Ovary (tissue), 9 donors: Measurements from ENCODE around the gene MYO15B. TPM values are rescaled to one million over a fixed set of nuclear protein-coding genes. Genes with fewer than 3 reads are reported as not detected.

ENCODE experiments used
- DNase-seq, 5 donors: peaks; one replicate each; pipeline ENCODE4 v3.0.0-alpha.2; 2019 to 2020
- H3K27ac ChIP-seq, 2 donors: fragments of 200-600 bp; one replicate each; pipeline versions ENCODE4 v1.5.1 to v1.8.0; 2019 to 2022
- H3K27me3 ChIP-seq: fragments of 200-600 bp; one replicate; pipeline ENCODE4 v1.8.0; 2022
- H3K36me3 ChIP-seq: fragments of 200-600 bp; sonication (generic); one replicate; pipeline ENCODE4 v1.5.1; 2019
- H3K4me1 ChIP-seq: one replicate; pipeline ENCODE4 v1.8.1; 2013; ENCODE audit warnings: mild to moderate bottlenecking, moderate library complexity; ENCODE audit not compliant: insufficient read depth
- H3K4me3 ChIP-seq: fragments of 200-600 bp; sonication (generic); one replicate; pipeline ENCODE4 v1.5.1; 2017
- H3K9me3 ChIP-seq, 2 donors: fragments of 200-600 bp in 1 of 2; sonication (generic) in 1 of 2; one replicate each; pipeline versions ENCODE4 v1.5.1 to v1.8.1; 2013 to 2019; ENCODE audit warnings: mild to moderate bottlenecking in 1 of 2, moderate library complexity in 1 of 2
- EP300 ChIP-seq: sonication (generic); formaldehyde crosslinking; IDR thresholded peaks from one replicate; pipeline ENCODE4 v1.6.1; 2017; ENCODE audit warnings: antibody characterized with exemption
- POLR2A ChIP-seq: fragments of 450-650 bp; IDR thresholded peaks from one replicate; pipeline ENCODE4 v1.6.1; 2017; ENCODE audit warnings: antibody characterized with exemption, mild to moderate bottlenecking, moderate library complexity
- WGBS, 3 donors: extraction: QIAGEN DNeasy Blood & Tissue Kit in 1 of 3; methylation state at CpG; one replicate each; pipeline versions ENCODE4 v1.1.5 to v1.1.7; 2013 to 2017; 5-methylcytosine and 5-hydroxymethylcytosine counted together
- intact Hi-C, 4 donors: fragments of 100-400 bp; cut with DNase I; formaldehyde crosslinking; loops; one replicate each; pipeline versions ENCODE4 v1.11.0 to v1.15.1; 2022 to 2023
- polyA plus RNA-seq, 2 donors: library from polyadenylated mRNA; stranded (reverse); fragments of 200-250 nt in 1 of 2; fragments of 350-450 nt in 1 of 2; fragmentation: Illumina TruSeq in 1 of 2; extraction: RNeasy Lipid Tissue Mini Kit (QIAGEN cat#74804) in 1 of 2; gene quantifications; one replicate each; pipeline ENCODE4 v1.2.3, GENCODE V29; 2013 to 2014
- total RNA-seq, 7 donors: library from RNA; depleted of rRNA in 2 of 7; stranded (reverse); fragments of >200 nt in 2 of 7; fragmentation: NEBNext Ultra II Directional in 3 of 7; extraction: Animal tissue kit (Norgen Biotek cat#: 25700) in 3 of 7; gene quantifications; one replicate each; pipeline versions ENCODE4 v1.1.0 to v1.2.4, GENCODE V29; 2016 to 2023
- TF ChIP-seq, protein P1 (sequence below), 3 donors: fragments of 450-650 bp in 2 of 3; fragments of 200-600 bp in 1 of 3; IDR thresholded peaks; one replicate each; pipeline versions ENCODE4 v1.5.1 to v1.8.0; 2016 to 2022; ENCODE audit warnings: antibody characterized with exemption in 3 of 3, mild to moderate bottlenecking in 1 of 3
- donor health status: DM: no; HTN: no; CAD: no; lungs with moderate emphysema.
- donor health status: DM: no; HTN: no; CAD: no.
- donor health status: Bipolar disorder and iron deficiency.
- donor health status: DM: yes; HTN: yes; CAD: no.
- donor health status: DM: no; HTN: no; CAD: no.
- donor health status: DM: yes; HTN: yes; CAD: no.

The MYO15B gene
- total and polyA plus RNA-seq, 9 donors, result 31.0 to 383 (median 238) TPM

DNA sequence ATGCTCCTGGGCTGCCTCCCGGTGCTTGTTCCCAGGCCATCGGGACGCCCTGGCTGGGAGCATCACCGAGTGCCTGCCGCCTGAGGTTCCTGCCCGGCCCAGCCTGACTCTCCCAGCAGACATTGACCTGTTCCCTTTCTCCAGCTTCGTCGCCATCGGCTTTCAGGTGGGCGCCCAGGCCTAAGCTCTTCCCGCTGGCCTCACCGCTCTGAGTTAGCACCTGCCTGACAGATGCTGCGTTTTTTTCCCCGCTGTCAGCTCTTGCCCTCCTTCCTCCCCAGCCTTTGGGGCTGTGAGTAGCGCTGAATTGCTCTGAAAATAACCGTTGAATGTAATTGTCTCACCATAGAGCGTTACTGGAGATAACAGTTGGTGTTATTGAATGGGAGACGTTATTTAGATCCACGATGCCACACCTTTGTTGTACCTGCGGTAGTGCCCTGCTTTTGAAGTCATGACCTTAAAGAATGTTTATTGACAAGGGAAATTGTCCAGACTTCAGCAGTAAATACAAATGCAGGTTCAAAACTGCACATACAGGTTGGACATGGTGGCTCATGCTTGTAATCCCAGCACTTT is 24.3 kb downstream of the MYO15B start:
- H3K36me3 ChIP-seq, result no peaks in the 10 kb centered on the region
- H3K4me1 ChIP-seq, result no peaks in the 10 kb centered on the region
- no peak for DNase-seq
- intact Hi-C loops, result no loop called here
- no peaks in the 10 kb centered on the region for H3K27me3 ChIP-seq
- H3K9me3 ChIP-seq, result no peaks in the 10 kb centered on the region
- no peak overlapping the region for H3K4me3 ChIP-seq
- TF ChIP-seq, protein P1, sequence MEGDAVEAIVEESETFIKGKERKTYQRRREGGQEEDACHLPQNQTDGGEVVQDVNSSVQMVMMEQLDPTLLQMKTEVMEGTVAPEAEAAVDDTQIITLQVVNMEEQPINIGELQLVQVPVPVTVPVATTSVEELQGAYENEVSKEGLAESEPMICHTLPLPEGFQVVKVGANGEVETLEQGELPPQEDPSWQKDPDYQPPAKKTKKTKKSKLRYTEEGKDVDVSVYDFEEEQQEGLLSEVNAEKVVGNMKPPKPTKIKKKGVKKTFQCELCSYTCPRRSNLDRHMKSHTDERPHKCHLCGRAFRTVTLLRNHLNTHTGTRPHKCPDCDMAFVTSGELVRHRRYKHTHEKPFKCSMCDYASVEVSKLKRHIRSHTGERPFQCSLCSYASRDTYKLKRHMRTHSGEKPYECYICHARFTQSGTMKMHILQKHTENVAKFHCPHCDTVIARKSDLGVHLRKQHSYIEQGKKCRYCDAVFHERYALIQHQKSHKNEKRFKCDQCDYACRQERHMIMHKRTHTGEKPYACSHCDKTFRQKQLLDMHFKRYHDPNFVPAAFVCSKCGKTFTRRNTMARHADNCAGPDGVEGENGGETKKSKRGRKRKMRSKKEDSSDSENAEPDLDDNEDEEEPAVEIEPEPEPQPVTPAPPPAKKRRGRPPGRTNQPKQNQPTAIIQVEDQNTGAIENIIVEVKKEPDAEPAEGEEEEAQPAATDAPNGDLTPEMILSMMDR (IDR thresholded peaks at IDR 0.05), result no peak
- TF ChIP-seq EP300, result no peak
- no peak for TF ChIP-seq POLR2A
- 87 to 90% (median 89%) methylated on average over 20 of the region's 20 CpGs for WGBS, 3 donors
- no peak overlapping the region for H3K27ac ChIP-seq

DNA sequence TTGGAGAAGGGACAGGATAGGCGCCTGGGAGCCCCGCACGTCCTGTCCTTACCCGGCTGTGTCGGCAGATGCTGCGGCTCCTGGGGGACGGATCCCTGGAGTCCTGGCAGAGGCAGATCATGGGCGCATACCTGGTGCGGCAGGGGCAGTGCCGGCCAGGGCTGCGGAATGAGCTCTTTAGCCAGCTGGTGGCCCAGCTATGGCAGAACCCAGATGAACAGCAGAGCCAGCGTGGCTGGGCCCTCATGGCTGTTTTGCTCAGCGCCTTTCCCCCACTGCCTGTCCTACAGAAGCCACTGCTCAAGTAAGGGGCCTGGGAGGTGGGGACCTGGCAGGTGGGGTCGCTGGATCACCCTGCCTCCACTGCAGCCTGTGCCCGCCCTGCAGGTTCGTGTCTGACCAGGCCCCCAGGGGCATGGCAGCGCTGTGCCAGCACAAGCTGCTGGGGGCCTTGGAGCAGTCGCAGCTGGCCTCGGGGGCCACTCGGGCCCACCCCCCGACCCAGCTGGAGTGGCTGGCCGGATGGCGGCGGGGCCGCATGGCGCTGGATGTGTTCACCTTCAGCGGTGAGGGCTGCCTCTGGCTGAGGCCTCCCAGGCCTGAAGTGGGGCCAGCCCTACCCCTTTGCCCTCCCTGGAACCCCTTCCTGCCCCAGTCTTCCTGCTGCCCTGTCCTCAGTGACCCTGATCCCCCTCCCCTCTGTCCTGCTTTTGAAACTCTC is 25.5 kb downstream of the MYO15B start:
- Histone ChIP-seq H3K27ac (no peak overlapping the region), H3K4me3 (no peak overlapping the region), H3K27me3 (no peaks in the 10 kb centered on the region), H3K4me1 (no peaks in the 10 kb centered on the region), H3K36me3 (no peaks in the 10 kb centered on the region), H3K9me3 (no peaks in the 10 kb centered on the region)
- intact Hi-C loops, result no loop called here
- WGBS, 3 donors, result 86 to 91% (median 89%) methylated on average over 27 of the region's 27 CpGs
- TF ChIP-seq, protein P1 (IDR thresholded peaks at IDR 0.05), result no peak
- no peak for TF ChIP-seq EP300
- no peak for TF ChIP-seq POLR2A
- no peak for DNase-seq

DNA sequence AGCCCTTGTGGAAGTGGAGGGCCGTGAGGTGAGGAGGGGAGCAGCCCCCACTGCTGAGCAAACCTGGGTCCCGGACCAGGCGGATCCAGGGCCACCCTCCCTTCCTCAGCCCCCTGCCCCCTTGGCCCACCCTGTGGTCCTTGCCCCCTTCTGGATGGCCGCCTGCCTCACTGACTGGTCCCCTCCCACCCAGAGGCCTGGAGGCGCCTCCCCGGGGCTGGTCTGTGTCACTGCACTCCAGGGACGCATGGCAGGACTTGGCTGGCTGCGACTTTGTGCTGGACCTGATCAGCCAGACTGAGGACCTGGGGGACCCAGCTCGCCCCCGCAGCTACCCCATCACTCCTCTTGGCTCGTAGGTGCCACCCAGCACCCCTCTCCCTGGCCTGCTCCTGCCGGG is 26.4 kb downstream of the MYO15B start:
- intact Hi-C loops, result no loop called here
- DNase-seq, result no peak
- Histone ChIP-seq H3K27me3 (no peaks in the 10 kb centered on the region), H3K36me3 (no peaks in the 10 kb centered on the region), H3K4me3 (no peak overlapping the region), H3K4me1 (no peaks in the 10 kb centered on the region), H3K27ac (no peak overlapping the region), H3K9me3 (no peaks in the 10 kb centered on the region)
- WGBS, 3 donors, result 87 to 89% (median 88%) methylated on average over 12 of the region's 12 CpGs
- no peak for TF ChIP-seq POLR2A
- TF ChIP-seq EP300, result no peak
- TF ChIP-seq, protein P1 (IDR thresholded peaks at IDR 0.05), result no peak

DNA sequence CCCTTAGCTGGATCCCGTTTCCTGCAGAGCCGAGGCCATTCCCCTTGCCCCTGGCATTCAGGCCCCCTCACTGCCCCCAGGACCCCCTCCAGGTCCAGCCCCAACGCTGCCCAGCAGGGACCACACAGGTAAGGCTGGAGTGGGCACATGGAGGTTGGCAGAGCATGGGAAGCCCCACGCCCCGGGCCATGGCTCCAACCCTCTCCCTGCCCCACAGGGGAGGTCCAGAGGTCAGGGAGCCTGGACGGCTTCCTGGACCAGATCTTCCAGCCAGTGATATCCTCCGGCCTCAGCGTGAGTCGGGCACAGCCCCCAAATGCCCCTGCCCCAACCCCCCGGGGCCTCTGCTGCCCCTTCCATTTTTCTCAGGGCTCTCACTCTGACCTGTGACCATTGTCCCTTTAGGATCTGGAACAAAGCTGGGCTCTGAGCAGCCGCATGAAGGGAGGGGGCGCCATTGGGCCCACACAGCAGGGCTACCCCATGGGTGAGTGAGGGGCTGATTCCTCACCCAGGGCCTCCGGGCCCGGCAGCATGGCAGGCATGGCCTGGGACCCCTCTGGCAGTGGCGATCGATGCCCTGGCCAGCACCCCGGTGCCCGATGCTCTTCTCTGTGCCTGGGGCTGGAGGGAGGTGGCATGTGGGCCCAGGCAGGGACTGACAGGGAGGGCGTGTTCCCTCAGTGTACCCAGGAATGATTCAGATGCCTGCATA is 27.1 kb downstream of the MYO15B start:
- no peak overlapping the region for H3K4me3 ChIP-seq
- TF ChIP-seq POLR2A (no peak), EP300 (no peak)
- TF ChIP-seq, protein P1 (IDR thresholded peaks at IDR 0.05), result no peak
- no peaks in the 10 kb centered on the region for H3K9me3 ChIP-seq
- no peaks in the 10 kb centered on the region for H3K36me3 ChIP-seq
- H3K27me3 ChIP-seq, result no peaks in the 10 kb centered on the region
- H3K4me1 ChIP-seq, result no peaks in the 10 kb centered on the region
- intact Hi-C loops, result no loop called here
- DNase-seq, result no peak
- 82 to 88% (median 84%) methylated on average over 16 to 19 of the region's 19 CpGs for WGBS, 3 donors
- H3K27ac ChIP-seq, result no peak overlapping the region
